Activated CD4-positive, CD25-positive, alpha-beta regulatory T cell treated with anti-CD3 and anti-CD28 coated beads, Interleukin-2, amount 50 U/mL, for 72 hours (primary cell): Measurements from ENCODE around the gene ARGLU1.

Experiments
- DNase-seq: peaks from one replicate; pipeline ENCODE4 v3.0.0; 2021

ARGLU1 gene

DNA sequence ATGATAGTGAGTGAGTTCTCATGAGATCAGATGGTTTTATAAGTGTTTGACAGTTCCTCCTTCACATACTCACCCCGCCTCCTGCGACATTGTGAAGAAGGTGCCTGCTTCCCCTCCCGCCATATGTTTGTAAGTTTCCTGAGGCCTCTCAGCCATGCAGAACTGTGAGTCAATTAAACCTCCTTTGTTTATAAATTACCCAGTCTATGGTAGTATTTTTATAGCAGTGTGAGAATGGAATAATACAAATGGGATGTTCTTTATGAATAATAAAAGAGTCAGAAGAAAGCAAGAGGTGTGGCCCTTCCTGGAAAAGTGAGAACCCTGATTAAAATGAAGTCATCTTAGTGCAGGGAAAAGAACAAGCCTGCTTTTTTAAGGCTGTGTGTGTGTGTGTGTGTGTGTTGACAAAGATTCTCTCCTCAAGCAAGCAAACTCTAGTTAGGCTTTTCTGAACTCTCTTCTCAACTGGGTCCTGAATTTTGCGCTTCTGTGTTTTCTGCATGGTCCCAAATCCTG lies 18.8 kb upstream of the ARGLU1 start:
- no peak for DNase-seq

DNA sequence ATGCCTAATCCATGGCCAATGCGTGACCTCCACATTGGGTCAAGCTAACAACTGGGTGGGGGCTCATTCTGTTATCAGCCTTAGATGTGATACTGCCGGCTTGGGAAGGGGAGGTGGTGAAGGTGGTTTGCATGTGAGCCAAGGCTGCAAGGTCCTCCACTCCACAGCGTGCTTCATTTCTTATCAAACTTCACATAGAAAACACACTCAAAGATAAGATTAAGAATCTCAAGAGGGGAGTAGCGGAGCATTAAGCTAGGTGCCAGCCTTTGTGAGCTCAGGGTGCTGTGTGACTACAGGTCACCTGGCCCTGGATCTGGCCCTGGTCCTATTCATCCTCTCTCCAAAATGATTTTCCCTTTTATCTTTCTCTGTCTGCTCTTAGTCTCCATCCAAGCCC lies 13.3 kb upstream of the ARGLU1 start:
- no peak for DNase-seq

DNA sequence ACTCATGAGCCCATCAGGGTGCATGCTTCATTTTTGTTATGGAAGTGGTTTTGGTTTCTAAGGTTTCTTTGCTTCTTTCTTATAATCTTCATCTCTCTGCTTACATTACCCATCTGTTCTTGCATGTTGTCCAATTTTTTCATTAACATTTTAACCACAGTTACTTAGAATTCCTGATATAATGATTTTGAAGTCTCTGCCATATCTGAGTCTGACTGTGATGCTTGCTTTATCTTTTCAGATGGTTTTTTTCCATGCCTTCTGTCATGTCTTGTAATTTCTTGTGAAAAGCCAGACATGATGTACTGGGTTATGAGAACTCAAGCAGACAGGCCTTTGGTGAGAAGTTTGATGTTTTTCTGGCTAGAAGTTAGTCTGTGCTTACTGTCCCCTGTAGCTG lies 8.0 kb upstream of the ARGLU1 start:
- no peak for DNase-seq

DNA sequence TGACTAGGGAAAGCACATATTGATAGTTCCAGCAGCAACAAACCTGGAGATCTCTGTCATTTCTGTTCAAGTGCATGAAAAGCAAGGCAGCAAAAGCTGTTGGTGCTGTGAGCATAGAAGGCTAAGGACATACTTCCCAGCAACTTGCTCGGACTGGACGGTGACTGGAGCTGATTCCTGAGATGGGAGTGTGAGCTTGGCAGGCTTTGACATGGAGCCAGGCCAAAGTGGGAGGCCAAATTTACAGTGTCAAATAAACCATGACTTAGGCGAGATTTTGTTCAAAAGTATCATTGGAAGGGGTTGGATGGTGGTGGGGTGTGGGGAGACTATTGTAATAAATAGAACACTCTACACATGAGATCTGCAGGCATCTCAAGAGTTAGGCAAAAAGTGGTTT lies 5.9 kb upstream of the ARGLU1 start:
- no peak for DNase-seq

DNA sequence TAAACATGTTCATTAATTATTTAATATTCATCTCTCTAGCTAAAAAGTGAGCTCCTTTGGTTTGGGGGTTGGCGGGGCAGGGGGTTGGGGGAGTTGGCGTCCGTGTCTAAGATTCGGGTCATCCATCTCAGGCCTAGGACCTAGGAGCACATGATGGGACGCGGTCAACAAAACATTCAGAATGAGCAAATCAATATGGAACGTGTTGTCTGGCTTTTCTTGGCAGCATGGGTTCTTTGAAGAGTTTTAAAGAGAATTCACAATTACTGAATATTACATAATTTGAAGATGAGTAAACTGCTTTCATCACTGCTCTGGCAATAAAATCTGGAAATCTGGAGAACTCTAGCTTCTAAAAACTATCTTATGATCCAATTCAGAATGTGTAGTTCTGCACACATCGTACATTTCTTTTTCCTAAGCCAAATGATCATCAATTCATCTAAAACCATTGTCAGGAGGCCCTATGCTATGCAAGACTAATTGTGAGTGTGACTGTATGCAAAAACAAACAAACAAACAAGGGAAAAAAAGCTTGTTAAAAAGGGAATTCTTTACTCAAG lies 5.4 kb upstream of the ARGLU1 start:
- DNase-seq, result no peak

DNA sequence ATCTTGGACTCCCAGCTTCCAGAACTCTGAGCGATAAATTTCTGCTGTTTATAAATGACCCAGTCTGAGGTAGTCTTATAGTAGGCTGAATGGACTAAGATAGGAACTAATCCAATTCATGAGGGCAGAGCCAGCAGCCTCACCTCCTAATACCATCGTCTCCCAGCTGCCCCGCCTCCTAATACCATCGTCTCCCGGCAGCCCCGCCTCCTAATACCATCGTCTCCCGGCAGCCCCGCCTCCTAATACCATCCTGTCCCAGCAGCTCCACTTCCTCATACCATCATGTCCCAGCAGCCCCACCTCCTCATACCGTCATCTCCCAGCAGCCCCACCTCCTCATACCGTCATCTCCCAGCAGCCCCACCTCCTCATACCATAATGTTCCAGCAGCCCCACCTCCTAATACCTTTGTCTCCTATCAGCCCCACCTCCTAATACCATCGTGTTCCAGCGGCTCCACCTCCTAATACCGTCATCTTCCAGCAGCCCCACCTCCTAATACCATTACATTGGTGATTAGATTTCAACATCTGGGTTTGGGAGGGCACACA lies 2.4 kb upstream of the ARGLU1 start:
- peak; percentile 67 for DNase-seq

DNA sequence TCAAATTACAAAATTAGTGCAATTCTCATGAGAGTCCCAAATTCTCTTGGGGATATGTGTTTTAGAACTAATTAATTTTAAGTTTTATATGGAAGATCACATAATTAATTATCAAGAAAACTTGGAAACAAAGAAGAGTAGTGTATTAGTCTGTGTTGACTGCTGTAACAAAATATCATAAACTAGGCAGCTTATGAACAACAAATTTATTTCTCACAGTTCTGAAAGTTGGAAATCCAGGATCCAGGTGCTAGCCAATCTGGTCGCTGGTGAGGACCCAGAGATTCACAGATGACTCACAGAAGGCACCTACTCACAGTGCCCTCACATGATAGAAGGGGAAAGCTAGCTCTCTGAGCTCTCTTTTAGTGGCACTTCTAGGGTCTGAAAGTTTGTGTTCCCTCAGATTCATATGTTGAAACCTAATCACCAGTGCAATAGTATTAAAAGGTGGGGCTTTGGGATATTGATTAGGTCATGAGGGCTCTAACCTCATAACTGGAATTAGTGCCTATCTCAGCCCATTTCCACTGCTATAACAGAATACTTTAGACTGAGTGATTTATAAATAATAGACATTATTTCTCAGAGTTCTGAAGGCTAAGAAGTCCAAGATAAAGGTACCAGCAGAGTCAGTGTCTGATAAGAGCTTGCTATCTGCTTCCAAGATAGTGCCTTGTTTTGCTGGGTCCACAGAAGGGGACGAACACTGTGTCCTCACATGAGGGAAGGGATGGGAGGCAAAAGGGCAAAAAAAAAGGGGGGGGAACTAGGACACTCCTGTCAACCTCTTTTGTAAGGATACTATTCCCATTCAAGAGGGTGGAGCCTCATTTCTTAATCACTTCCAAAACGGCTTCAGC lies 1.5 kb upstream of the ARGLU1 start:
- no peak for DNase-seq

DNA sequence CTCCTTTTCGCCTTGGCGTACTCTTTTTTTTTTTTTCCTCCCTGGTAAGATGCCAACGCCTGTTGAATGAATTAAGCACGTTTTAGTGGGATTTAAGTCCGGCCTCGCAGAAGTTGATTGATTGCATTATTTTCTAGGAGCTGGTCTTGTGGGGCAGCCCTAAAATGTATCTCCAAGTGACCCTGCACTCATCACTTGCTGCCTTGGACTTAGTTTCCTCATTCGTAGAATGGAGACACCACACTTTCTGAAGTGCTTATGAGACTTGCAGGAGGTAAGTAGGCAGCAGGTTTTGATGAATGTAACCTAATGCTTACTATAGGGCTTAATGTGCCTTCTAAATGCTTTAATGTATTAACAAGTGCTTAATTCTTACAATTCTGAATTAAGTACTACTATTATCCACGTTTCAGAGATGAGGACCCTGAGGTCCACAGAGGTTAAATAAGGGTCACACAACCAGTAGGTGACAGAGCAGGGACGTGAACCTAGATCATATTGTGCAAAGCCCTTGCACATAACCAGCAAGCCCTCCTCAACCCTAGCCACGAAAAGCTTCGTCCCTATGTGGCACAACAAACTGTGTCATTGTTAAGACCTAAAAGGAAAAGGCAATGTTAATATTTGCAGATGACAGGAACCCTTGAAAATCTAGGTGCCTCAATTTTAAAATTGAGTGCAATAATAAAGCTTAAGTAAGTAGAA lies 514 bp upstream of the ARGLU1 start:
- no peak for DNase-seq

DNA sequence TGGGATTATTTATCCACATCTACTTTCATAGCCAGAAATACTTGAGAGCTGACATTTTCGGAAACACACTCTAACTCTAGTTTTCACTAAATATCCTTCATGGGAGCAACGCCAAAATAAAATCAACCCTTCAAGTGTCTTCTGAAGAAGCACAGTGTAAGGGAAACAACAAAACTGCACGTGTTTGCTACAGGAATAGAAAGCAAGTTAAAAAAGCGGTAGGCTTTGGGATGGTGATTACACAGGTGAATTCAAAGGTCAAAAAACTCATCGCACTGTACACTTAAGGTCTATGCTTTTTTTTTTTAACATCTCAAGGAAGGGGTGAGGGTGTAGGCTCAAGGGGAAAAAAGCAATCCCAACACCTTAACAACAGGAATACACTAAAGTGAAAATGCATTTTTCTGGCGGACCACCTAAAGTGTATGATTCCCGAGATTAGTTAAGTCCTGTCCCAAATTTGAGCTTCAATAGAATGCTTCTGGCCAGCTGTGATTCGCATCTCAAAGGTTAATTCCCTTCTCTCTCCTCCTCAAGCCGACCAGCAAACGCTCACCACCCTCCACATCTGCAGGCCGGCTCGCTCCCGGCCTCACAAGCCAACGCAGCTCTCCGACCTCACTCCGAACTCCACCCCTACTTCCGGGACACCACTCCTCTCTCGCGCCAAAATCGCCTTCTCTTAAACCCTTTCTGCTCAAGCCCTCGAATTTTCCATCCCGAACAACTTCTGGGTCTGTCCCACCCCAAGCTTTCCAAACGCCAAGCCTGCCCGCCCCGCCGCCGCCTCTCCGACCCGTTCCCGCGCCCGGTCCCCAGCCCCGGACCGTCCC lies 1.1 kb downstream of the ARGLU1 start:
- DNase-seq, result peak; percentile 61

DNA sequence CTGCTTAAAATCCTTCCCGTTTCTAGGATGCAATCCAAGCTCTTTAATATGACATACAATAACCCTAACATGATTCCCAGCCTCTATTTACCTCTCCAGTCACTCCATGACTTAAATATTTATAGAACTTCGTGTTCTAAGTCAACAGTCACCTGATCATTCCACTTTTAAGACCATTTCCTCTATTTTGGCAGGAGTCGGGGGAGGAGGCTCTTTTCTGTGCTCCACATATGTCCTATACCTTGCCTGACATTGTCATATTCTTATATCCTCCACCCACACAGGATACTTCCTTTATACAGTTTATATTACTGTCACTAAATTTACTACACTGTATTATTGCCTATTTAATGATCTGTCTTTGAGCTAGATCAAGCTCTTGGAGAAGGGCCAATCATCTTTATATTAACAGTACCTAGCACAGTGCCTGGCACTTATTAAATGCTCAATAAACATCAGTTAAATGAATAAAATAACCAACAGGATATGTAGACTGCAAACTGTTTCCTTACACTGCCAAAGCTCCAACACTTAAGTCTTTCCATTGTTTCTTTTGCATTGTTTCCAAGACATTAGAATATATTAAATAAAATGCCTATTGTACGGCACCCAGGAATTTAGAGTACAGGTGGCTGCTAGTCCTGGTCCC lies 2.7 kb downstream of the ARGLU1 start:
- no peak for DNase-seq

DNA sequence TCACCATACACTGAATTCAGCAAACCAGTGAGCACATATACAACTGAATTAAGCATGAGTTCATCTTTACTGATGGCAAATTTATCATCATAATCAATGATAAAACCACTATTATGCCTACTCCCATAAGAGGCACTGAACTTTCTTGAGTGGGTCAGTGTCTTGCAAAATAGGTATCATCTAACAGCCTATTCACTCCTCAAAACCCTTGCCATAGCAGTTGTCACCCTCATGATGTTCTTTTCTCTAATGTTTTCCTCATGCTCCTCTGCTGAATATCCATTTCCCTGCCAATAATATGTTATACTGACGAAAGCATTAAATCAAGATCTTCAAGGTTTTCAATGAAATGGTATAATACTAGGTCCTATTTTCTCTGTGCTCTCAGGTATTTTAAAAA lies 5.6 kb downstream of the ARGLU1 start:
- no peak for DNase-seq

DNA sequence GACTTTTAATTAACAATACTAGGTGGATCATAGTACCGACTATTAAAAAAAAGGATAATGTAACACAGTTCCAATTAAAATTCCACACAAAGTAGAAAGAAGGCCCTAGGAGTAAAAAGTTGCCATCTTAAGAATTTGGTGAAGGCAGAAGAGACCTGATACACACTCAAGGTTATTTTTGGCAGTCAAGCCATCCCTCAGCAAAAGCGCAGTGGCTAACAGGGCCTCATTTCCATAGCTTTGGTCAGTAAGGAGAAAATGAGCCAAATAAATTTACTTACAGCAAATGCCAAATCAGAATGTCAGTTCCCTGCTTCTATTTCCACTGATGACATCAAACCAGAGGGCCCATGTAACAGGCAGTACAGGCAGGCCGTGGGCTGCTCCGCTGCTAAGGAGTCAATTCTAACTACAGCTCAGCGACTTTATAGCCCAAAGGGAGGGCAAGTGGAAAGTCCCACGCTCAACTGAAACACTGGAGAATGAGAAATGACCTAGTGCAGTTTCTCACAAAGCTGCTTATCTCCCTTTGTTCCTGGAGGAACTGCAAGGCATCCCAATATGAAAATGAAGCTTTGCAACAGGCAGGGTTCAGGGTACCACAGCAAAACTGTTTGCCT lies 6.3 kb downstream of the ARGLU1 start:
- DNase-seq, result peak; percentile 33

DNA sequence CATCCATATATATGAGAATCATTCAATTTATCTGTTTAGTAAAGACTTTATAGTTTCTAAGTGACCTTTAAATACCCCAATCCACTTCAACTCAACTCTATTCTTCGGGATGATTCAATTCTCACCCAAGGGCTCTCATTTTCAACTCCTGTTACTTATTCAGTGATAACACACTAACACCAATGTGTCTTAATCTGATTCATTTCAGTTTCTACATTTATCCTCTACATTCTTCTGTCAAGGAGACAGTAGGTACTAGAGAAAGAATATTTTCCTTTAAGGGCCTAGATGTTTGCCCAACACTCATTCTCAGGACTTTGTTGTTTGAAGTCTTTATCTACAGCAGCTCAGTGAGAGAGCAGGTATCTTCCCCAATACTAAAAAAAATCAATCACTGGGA lies 7.1 kb downstream of the ARGLU1 start:
- DNase-seq, result no peak

DNA sequence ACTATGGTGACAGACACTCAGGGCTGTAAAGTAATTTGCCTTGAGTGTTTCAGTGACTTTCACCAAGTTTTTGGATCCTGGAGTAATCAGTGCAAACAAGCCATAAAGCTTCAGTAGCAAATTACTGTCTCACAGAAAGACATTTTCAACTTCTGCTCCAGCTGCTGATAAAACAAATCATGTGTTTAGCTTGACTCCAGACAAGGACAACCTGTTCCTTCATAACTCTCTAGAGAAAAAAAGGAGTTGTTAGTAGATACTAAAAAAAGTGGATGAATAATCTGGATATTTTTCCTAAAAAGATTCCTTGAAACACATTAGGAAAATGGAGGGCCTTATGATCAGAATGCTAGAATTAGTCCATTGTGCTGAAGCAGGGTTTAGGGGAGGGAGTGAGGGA lies 9.4 kb downstream of the ARGLU1 start:
- no peak for DNase-seq

DNA sequence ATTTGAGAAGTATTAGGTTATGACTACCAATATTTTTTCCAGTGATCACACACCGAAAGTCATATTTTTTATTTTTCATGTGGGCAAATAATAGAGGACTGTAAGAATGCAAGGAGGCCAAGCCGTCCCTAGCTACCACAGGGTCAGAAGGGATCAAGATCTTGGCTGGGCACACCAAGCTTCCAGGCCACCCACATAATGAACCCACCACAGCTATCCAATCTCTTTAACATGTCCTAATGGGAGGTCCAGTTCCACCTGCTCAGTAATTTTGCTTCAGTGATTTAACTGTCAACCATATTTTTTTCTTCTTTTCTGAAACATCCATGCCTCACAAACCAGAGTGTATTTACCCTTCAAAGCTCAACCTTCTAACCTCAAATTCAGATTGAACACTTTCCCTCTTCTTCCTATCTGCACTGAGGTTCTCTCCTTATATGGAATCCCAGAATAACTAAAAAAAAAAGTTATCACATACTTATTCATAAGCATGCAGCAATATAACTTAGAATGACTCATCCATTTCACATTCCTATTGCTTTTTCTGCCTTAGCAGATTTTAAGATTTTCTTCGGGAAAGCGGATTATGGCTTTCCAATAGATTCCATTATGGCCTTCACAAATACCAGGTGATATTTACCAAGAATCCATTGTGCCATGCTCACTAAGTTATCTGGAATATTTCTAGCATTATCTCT lies 12.2 kb downstream of the ARGLU1 start:
- DNase-seq, result no peak

DNA sequence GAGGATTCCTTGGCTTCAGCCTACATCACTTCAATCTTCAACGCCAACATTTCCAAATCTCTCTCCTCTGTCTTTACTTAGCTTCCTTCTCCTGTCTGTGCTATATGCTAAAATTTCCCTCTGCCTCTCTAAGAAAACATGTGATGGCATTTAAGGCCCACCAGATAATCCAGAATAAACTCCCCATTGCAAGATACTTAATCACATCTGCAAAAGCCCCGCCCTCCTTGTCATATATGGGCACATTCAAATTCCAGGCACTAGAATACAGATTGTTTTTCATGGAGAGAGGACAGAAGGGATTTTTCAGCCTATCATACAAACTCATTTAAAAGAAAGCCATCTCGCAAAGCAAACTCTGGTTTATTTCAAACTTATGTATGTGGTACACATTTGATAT lies 16.2 kb downstream of the ARGLU1 start:
- DNase-seq, result no peak

DNA sequence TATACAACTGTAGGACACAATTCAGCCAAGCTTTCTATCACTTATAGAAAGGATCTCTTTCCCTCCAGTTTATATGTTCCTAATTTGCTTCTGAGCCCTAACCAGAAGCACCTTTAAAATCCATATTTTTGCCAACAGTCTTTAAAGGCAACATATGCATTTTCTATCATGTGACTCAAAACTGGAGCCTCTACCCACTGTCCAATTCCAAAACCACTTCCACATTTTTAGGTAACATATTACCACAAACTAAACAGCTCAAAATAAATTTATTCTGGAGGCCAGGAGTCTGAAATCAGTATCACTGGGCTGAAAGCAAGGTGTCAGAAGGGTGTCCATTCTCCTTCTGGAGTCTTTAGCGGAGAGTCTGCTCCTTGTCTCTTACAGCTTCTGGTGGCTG lies 16.6 kb downstream of the ARGLU1 start:
- no peak for DNase-seq

DNA sequence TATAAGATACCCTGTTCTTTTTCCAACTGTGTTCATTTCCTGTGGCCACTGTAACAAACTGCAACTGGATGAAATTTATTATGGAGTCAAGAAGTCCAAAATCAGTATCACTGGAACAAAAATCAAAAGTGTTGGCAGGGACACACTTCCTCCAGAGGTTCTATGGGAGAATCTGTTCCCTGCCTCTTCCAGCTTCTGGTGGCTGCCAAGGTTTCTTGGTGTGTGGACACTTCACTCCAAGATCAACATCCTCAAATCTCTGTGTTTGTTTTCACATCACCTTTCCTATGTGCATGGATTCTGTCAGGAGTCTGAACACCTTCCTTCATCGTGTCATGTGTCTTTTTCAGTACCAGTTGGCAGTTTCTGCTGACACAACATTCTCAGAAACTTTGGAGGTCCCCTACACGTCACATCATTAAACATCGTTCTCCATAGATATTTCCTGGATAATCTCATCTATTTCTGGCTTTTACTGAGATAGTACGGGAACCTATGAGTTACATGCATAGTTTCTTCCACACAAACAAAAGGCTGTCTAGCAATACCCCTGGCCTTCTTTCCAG lies 17.3 kb downstream of the ARGLU1 start:
- DNase-seq, result no peak

DNA sequence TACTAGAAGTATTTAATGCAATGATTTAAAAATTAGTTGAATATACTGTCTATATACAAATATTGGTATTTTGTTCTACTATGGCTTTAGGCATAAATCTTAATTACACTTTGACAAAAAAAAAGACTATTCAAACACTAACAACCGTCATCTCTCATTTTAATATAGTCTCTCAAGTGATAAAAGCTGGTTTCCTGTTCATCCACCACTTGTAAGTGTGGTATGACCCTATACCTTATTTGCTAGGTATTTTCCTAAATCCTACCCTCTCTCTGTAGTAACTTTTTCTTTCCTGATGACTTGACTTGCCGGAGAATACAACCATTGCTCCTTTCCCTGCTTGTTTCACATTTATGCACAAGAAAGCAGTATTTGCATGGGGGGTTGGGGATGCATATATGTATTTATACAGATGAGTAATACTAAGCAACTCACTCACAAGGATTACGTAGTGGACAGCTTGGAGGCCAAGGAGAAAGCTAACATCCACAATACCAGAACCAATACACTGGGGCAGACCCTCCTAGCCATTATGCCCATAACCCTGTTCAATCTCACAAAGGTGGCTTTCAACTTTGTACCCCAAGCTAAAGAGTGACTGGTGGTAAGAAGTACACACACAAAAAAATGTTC lies 19.8 kb downstream of the ARGLU1 start:
- no peak for DNase-seq

DNA sequence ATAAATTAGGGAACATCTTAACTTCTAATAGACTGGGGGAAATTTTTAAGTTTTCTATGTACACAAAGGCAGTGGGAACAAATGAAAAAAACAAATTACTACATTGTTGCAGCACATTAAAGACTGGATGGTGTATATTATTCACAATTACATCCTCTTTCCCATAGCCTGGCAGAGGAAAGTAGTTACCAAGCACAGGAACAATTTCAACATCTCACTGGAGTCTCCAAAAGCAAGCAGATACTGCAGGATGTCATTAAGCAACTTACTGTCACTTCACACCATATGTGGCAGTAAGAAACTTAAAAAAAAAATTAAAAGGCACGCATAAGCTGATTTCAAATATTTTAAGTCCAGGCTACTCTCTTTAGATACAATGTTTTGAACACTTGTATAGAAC lies 26.1 kb downstream of the ARGLU1 start:
- DNase-seq, result no peak
